ENCODE results near the gene CLRN3.

Gene CLRN3

GRCh38 chr10:127899766-127900387 is 7.1 kb upstream of the CLRN3 start:
- DNase-seq (ENCODE audit: low spot score): no peak

GRCh38 chr10:127897177-127897576 is 4.4 kb upstream of the CLRN3 start:
- no peak for DNase-seq (ENCODE audit: low spot score)

GRCh38 chr10:127896590-127896989 is 3.8 kb upstream of the CLRN3 start:
- no peak for DNase-seq (ENCODE audit: low spot score)

GRCh38 chr10:127894146-127894545 is 1.4 kb upstream of the CLRN3 start:
- DNase-seq (ENCODE audit: low spot score): no peak

- DNase-seq (ENCODE audit: low spot score): no peak
Observed at GRCh38 chr10:127890832-127891334, 1.9 kb downstream of the CLRN3 start.

- no peak for DNase-seq (ENCODE audit: low spot score)
Observed at GRCh38 chr10:127890216-127890615, 2.5 kb downstream of the CLRN3 start.

- DNase-seq (ENCODE audit: low spot score): no peak
Observed at GRCh38 chr10:127889605-127890195, 3.0 kb downstream of the CLRN3 start.

GRCh38 chr10:127888521-127889312 is 4.0 kb downstream of the CLRN3 start:
- no peak for DNase-seq (ENCODE audit: low spot score)

GRCh38 chr10:127887541-127888415 is 5.0 kb downstream of the CLRN3 start:
- DNase-seq (ENCODE audit: low spot score): no peak

- no peak for DNase-seq (ENCODE audit: low spot score)
Observed at GRCh38 chr10:127886371-127887051, 6.2 kb downstream of the CLRN3 start.

GRCh38 chr10:127884501-127884900 is 8.2 kb downstream of the CLRN3 start:
- DNase-seq (ENCODE audit: low spot score): no peak

- DNase-seq (ENCODE audit: low spot score): no peak
Observed at GRCh38 chr10:127883516-127883915, 9.2 kb downstream of the CLRN3 start.

- no peak for DNase-seq (ENCODE audit: low spot score)
Observed at GRCh38 chr10:127882801-127883459, 9.8 kb downstream of the CLRN3 start.

GRCh38 chr10:127882391-127882790 is 10.3 kb downstream of the CLRN3 start:
- no peak for DNase-seq (ENCODE audit: low spot score)

- DNase-seq (ENCODE audit: low spot score): no peak
Observed at GRCh38 chr10:127881262-127881661, 11.5 kb downstream of the CLRN3 start.

GRCh38 chr10:127880557-127880956 is 12.2 kb downstream of the CLRN3 start:
- DNase-seq (ENCODE audit: low spot score): no peak

GRCh38 chr10:127878475-127879055 is 14.2 kb downstream of the CLRN3 start:
- no peak for DNase-seq (ENCODE audit: low spot score)

- DNase-seq (ENCODE audit: low spot score): no peak
Observed at GRCh38 chr10:127877699-127878098, 15.0 kb downstream of the CLRN3 start.

- no peak for DNase-seq (ENCODE audit: low spot score)
Observed at GRCh38 chr10:127877116-127877515, 15.6 kb downstream of the CLRN3 start.

GRCh38 chr10:127875916-127876315 is 16.8 kb downstream of the CLRN3 start:
- DNase-seq (ENCODE audit: low spot score): no peak

- DNase-seq (ENCODE audit: low spot score): no peak
Observed at GRCh38 chr10:127875449-127875765, 17.3 kb downstream of the CLRN3 start.
